Trophoblast cell (in vitro differentiated cells and primary cell): Measurements from ENCODE around the gene RBBP8.

Experiments used
- DNase-seq, 2 donors: peaks; one replicate each; pipeline ENCODE4 v3.0.0-alpha.2; 2016
- H2AFZ ChIP-seq: 2 replicates; pipeline ENCODE4 v1.6.1; 2013; ENCODE audit warnings: low read length, moderate library complexity, mild to moderate bottlenecking; ENCODE audit not compliant: insufficient read depth, poor library complexity
- H2AK5ac ChIP-seq: 2 replicates; pipeline ENCODE4 v1.6.1; 2013; ENCODE audit warnings: mild to moderate bottlenecking, low read length
- H2BK120ac ChIP-seq: 2 replicates; pipeline ENCODE4 v1.6.1; 2013; ENCODE audit warnings: low read length, mild to moderate bottlenecking, moderate library complexity; ENCODE audit not compliant: insufficient read depth, poor library complexity
- H2BK12ac ChIP-seq: 2 replicates; pipeline ENCODE4 v1.6.1; 2013; ENCODE audit warnings: mild to moderate bottlenecking, low read length, moderate library complexity
- H2BK5ac ChIP-seq: 2 replicates; pipeline ENCODE4 v1.6.1; 2013; ENCODE audit warnings: low read length, low read depth, moderate library complexity, mild to moderate bottlenecking; ENCODE audit not compliant: poor library complexity
- H3K14ac ChIP-seq: 2 replicates; pipeline ENCODE4 v1.6.1; 2013; ENCODE audit warnings: mild to moderate bottlenecking, low read length
- H3K18ac ChIP-seq: 2 replicates; pipeline ENCODE4 v1.6.1; 2013; ENCODE audit warnings: mild to moderate bottlenecking, low read length
- H3K23ac ChIP-seq: 2 replicates; pipeline ENCODE4 v1.6.1; 2013; ENCODE audit warnings: low read length
- H3K27ac ChIP-seq: 2 replicates; pipeline ENCODE4 v1.5.1; 2013; ENCODE audit warnings: low read depth, mild to moderate bottlenecking, inconsistent platforms, low read length, moderate library complexity
- H3K27me3 ChIP-seq: 2 replicates; pipeline ENCODE4 v1.6.1; 2013; ENCODE audit warnings: inconsistent platforms, mild to moderate bottlenecking, low read length, moderate library complexity; ENCODE audit not compliant: insufficient read depth
- H3K36me3 ChIP-seq, 2 experiments: 1 replicate in 1 of 2; 2 replicates in 1 of 2; pipeline ENCODE4 v1.6.1; 2013; ENCODE audit warnings: low read length in 2 of 2, mild to moderate bottlenecking in 2 of 2, moderate library complexity in 1 of 2; ENCODE audit not compliant: insufficient read depth in 2 of 2, control insufficient read depth in 1 of 2
- H3K4ac ChIP-seq: 2 replicates; pipeline ENCODE4 v1.6.1; 2013; ENCODE audit warnings: low read depth, mild to moderate bottlenecking, low read length, moderate library complexity
- H3K4me1 ChIP-seq, 2 experiments: 1 replicate in 1 of 2; 2 replicates in 1 of 2; pipeline ENCODE4 v1.6.1; 2013; ENCODE audit warnings: low read length in 2 of 2, mild to moderate bottlenecking in 2 of 2, moderate library complexity in 1 of 2; ENCODE audit not compliant: insufficient read depth in 2 of 2, control insufficient read depth in 1 of 2
- H3K4me2 ChIP-seq: 2 replicates; pipeline ENCODE4 v1.6.1; 2013; ENCODE audit warnings: inconsistent platforms, mild to moderate bottlenecking, low read length, moderate library complexity
- H3K4me3 ChIP-seq: 2 replicates; pipeline ENCODE4 v1.5.1; 2013; ENCODE audit warnings: mild to moderate bottlenecking, low read depth, low read length, inconsistent platforms
- H3K79me1 ChIP-seq: one replicate; pipeline ENCODE4 v1.6.1; 2013; ENCODE audit warnings: low read length
- H3K79me2 ChIP-seq: 2 replicates; pipeline ENCODE4 v1.6.1; 2013; ENCODE audit warnings: low read length, mild to moderate bottlenecking; ENCODE audit not compliant: control insufficient read depth, insufficient read depth, poor library complexity
- H3K9ac ChIP-seq: 2 replicates; pipeline ENCODE4 v1.6.1; 2013; ENCODE audit warnings: mild to moderate bottlenecking, low read length
- H3K9me3 ChIP-seq: 2 replicates; pipeline ENCODE4 v1.6.1; 2013; ENCODE audit warnings: low read depth, mild to moderate bottlenecking, control low read depth, inconsistent platforms, low read length; ENCODE audit not compliant: insufficient read depth
- H4K12ac ChIP-seq: 2 replicates; pipeline ENCODE4 v1.6.1; 2013; ENCODE audit warnings: low read depth, mild to moderate bottlenecking, low read length, moderate library complexity
- H4K8ac ChIP-seq: 2 replicates; pipeline ENCODE4 v1.6.1; 2013; ENCODE audit warnings: low read depth, mild to moderate bottlenecking, low read length, moderate library complexity
- H4K91ac ChIP-seq: one replicate; pipeline ENCODE4 v1.6.1; 2013; ENCODE audit warnings: low read depth, mild to moderate bottlenecking, low read length, moderate library complexity
- WGBS: extraction: QIAGEN DNeasy Blood & Tissue Kit; methylation state at CpG from one replicate; pipeline ENCODE4 v1.1.7; 2013; ENCODE audit warnings: missing lambda C conversion rate; ENCODE audit not compliant: insufficient read length, insufficient coverage; ENCODE audit errors: extremely low coverage; 5-methylcytosine and 5-hydroxymethylcytosine counted together

RBBP8 gene

DNA sequence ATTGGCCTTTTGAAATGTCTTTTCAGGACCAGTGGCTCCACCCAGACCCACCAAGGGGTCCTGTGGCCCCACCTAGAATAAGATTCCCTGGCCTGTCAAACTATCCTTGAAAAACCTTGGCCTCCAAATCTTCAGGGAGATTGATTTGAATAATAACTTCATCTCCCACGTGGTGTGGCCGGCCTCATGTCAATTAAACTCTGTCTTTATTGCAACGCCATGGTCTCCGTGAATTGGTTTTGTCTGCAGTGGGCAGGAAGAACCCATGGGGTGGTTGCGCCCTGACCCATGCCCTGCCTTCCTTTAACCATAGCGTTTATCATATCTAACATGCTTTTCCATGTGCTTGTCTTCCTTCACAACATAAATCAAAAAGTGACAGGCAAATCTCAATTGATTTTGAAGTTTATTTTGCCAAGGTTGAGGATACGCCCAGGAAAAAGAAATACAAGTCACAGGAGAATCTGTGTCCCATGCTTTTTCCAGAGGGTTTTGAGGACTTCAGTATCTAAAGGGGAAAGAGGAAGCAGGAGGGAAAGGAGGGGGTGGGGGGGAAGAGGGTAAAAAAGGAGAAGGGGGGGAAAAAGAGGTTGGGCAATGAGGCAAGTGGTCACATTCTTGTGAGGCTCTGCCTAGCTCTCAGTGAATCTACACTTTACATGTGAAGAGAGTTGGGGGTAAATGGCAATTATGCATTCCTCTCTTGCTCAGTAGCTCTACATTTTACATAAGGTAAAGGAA is 135.6 kb downstream of the RBBP8 start:
- Histone ChIP-seq H3K79me1 (no peaks in the 10 kb centered on the region), H2BK120ac (no peak overlapping the region), H3K4ac (no peak overlapping the region), H3K9me3 (peaks cover 3% of the 10 kb centered on the region), H3K9ac (no peak overlapping the region), H2BK12ac (no peak overlapping the region), H3K23ac (no peak overlapping the region), H2BK5ac (no peak overlapping the region), H3K18ac (no peak overlapping the region), H2AFZ (no peak overlapping the region), H3K4me1 (no peaks in the 10 kb centered on the region), H4K8ac (no peak overlapping the region), H3K27ac (no peak overlapping the region), H3K27me3 (no peaks in the 10 kb centered on the region), H3K4me3 (no peak overlapping the region), H3K14ac (no peak overlapping the region), H2AK5ac (no peak overlapping the region), H3K79me2 (no peaks in the 10 kb centered on the region), H3K4me2 (no peak overlapping the region), H4K91ac (no peak overlapping the region), H4K12ac (no peak overlapping the region), H3K36me3 (no peaks in the 10 kb centered on the region)
- WGBS, result no CpG with 5 or more reads among the region's 7 CpGs
- no peak for DNase-seq

DNA sequence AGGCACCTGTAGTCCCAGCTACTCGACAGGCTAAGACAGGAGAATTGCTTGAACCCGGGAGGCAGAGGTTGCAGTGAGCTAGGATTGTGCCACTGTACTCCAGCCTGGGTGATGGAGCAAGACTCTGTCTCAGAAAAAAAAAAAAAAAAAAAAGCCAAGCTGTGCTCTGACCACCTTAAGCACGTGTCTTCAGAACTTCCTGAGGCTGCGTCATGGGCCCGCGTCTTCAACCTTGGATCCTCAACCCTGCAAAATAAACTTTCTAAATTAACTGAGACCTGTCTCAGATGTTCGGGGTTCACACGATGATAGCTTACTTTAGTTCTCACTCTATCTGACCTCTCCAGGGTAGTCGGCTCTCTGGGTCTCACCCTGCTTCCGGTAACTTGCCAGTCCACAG is 136.4 kb downstream of the RBBP8 start:
- Histone ChIP-seq H2BK120ac (no peak overlapping the region), H3K18ac (no peak overlapping the region), H3K79me2 (no peaks in the 10 kb centered on the region), H2AFZ (no peak overlapping the region), H3K14ac (no peak overlapping the region), H3K27me3 (no peaks in the 10 kb centered on the region), H3K27ac (no peak overlapping the region), H3K79me1 (no peaks in the 10 kb centered on the region), H4K8ac (no peak overlapping the region), H4K91ac (no peak overlapping the region), H3K23ac (no peak overlapping the region), H3K4me3 (no peak overlapping the region), H3K4me1 (no peaks in the 10 kb centered on the region), H2BK5ac (no peak overlapping the region), H3K9me3 (peaks cover 1% of the 10 kb centered on the region), H3K4me2 (no peak overlapping the region), H4K12ac (no peak overlapping the region), H3K4ac (no peak overlapping the region), H2BK12ac (no peak overlapping the region), H3K9ac (no peak overlapping the region), H3K36me3 (no peaks in the 10 kb centered on the region), H2AK5ac (no peak overlapping the region)
- no peak for DNase-seq
- WGBS, result no CpG with 5 or more reads among the region's 10 CpGs

DNA sequence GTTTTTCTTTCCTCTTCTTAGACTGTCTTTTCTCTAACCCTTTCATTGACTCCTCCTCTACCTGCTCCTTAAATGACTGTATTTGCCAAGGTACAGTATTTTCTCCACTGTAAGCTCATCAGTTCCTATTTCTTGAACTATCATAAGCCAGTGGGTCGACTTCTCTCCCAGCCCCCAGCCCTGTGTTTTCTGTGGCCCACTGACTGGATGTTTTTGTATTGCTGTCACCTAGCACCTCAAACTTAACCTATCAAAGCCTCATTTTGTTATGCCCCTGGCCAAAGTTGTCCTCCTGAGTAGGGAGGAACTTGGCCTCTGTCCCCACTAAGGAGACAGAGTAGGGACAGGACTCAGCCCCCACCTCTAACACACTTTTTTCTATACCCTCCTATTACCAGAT is 136.8 kb downstream of the RBBP8 start:
- no peak overlapping the region for H4K91ac ChIP-seq
- no peaks in the 10 kb centered on the region for H3K27me3 ChIP-seq
- no peak overlapping the region for H2AFZ ChIP-seq
- no peaks in the 10 kb centered on the region for H3K36me3 ChIP-seq
- H3K23ac ChIP-seq, result no peak overlapping the region
- no peaks in the 10 kb centered on the region for H3K79me2 ChIP-seq
- H3K4ac ChIP-seq, result no peak overlapping the region
- H3K14ac ChIP-seq, result no peak overlapping the region
- no peak overlapping the region for H4K8ac ChIP-seq
- no peak overlapping the region for H2BK120ac ChIP-seq
- H4K12ac ChIP-seq, result no peak overlapping the region
- H3K4me1 ChIP-seq, result no peaks in the 10 kb centered on the region
- H3K4me3 ChIP-seq, result no peak overlapping the region
- WGBS, result no CpG with 5 or more reads among the region's 1 CpG
- H3K4me2 ChIP-seq, result no peak overlapping the region
- peaks cover 1% of the 10 kb centered on the region for H3K9me3 ChIP-seq
- no peak overlapping the region for H3K18ac ChIP-seq
- no peak for DNase-seq
- no peaks in the 10 kb centered on the region for H3K79me1 ChIP-seq
- H2AK5ac ChIP-seq, result no peak overlapping the region
- no peak overlapping the region for H3K27ac ChIP-seq
- no peak overlapping the region for H3K9ac ChIP-seq
- no peak overlapping the region for H2BK5ac ChIP-seq
- no peak overlapping the region for H2BK12ac ChIP-seq

DNA sequence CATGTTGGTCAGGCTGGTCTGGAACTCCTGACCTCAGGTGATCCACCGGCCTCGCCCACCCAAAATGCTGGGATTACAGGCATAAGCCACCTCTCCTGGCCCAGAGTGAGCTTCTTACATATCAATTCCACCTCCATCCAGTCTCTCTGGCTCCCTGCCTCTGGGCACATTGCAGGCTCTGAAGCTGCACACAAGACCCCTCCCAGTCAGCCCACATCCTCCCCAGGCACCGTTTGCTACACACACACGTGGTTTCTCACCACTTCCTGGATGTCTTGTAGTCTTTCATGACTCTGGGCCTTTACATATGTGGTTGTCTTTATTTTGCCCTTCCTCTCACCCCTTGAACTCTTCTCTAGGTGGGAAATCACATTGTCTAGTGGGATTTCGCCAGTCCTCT is 138.2 kb downstream of the RBBP8 start:
- H3K79me1 ChIP-seq, result no peaks in the 10 kb centered on the region
- no peaks in the 10 kb centered on the region for H3K36me3 ChIP-seq
- H2AK5ac ChIP-seq, result no peak overlapping the region
- H3K4ac ChIP-seq, result no peak overlapping the region
- H3K23ac ChIP-seq, result no peak overlapping the region
- DNase-seq, result peak in 1 of 2 donors; percentile 40
- H3K4me2 ChIP-seq, result no peak overlapping the region
- H3K14ac ChIP-seq, result no peak overlapping the region
- H4K12ac ChIP-seq, result no peak overlapping the region
- no peaks in the 10 kb centered on the region for H3K79me2 ChIP-seq
- no peak overlapping the region for H2BK12ac ChIP-seq
- no peak overlapping the region for H2BK5ac ChIP-seq
- no peak overlapping the region for H2BK120ac ChIP-seq
- H4K8ac ChIP-seq, result no peak overlapping the region
- H3K18ac ChIP-seq, result no peak overlapping the region
- H3K27me3 ChIP-seq, result no peaks in the 10 kb centered on the region
- peaks cover 1% of the 10 kb centered on the region for H3K9me3 ChIP-seq
- no peak overlapping the region for H4K91ac ChIP-seq
- H3K4me1 ChIP-seq, result no peaks in the 10 kb centered on the region
- H3K9ac ChIP-seq, result no peak overlapping the region
- no peak overlapping the region for H3K4me3 ChIP-seq
- no peak overlapping the region for H2AFZ ChIP-seq
- no CpG with 5 or more reads among the region's 5 CpGs for WGBS
- no peak overlapping the region for H3K27ac ChIP-seq
